Body of pancreas (tissue), 4 donors: Measurements from ENCODE around the gene STMP1. TPM values are rescaled to one million over a fixed set of nuclear protein-coding genes. Genes with fewer than 3 reads are reported as not detected.

ENCODE experiments used
- ATAC-seq: fragments of 150-250 bp; one replicate; pipeline ENCODE4 v1.9.1; 2016
- DNase-seq, 4 donors: peaks; one replicate each; pipeline ENCODE4 v3.0.0-alpha.2; 2019
- H3K27ac ChIP-seq, 4 donors: fragments of 200-600 bp; sonication (generic); 1 replicate in 3 of 4; 2 replicates in 1 of 4; pipeline versions ENCODE4 v1.5.1 to v1.6.1; 2016 to 2019; ENCODE audit warnings: mild to moderate bottlenecking in 1 of 4, mixed read lengths in 1 of 4, moderate library complexity in 1 of 4
- H3K27me3 ChIP-seq, 2 donors: fragments of 200-600 bp; sonication (generic); one replicate each; pipeline ENCODE4 v1.6.0; 2016; ENCODE audit warnings: mild to moderate bottlenecking in 1 of 2
- H3K36me3 ChIP-seq, 2 donors: fragments of 200-600 bp; sonication (generic); replicated peaks in 1 of 2; 2 replicates each; pipeline ENCODE4 v1.5.1; 2016; ENCODE audit warnings: low read depth in 2 of 2; ENCODE audit not compliant: insufficient read depth in 1 of 2
- H3K4me1 ChIP-seq: fragments of 200-600 bp; sonication (generic); one replicate; pipeline ENCODE4 v1.6.0; 2016
- H3K4me3 ChIP-seq, 2 donors: fragments of 200-600 bp; sonication (generic); 1 replicate in 1 of 2; 2 replicates in 1 of 2; pipeline ENCODE4 v1.5.1; 2016 to 2019
- H3K9me3 ChIP-seq, 3 donors: fragments of 200-600 bp; sonication (generic); 1 replicate in 2 of 3; 2 replicates in 1 of 3; pipeline ENCODE4 v1.5.1; 2016
- POLR2A ChIP-seq, 3 donors: fragments of 450-650 bp; IDR thresholded peaks; one replicate each; pipeline ENCODE4 v1.6.1; 2016; ENCODE audit warnings: antibody characterized with exemption in 3 of 3, mild to moderate bottlenecking in 2 of 3
- WGBS, 2 donors: methylation state at CpG; one replicate each; pipeline ENCODE4 v1.1.5; 2017; 5-methylcytosine and 5-hydroxymethylcytosine counted together
- intact Hi-C: fragments of 100-400 bp; cut with DNase I; formaldehyde crosslinking; loops from one replicate; pipeline ENCODE4 v1.15.1; 2023
- total RNA-seq, 2 donors: library from RNA; depleted of rRNA; stranded (reverse); fragments of >200 nt; gene quantifications; one replicate each; pipeline ENCODE4 v1.1.0, GENCODE V29; 2016
- TF ChIP-seq, protein P1 (sequence below), 7 experiments: fragments of 450-650 bp in 4 of 7; fragments of 200-600 bp in 3 of 7; sonication (generic) in 3 of 7; IDR thresholded peaks; one replicate each; pipeline ENCODE4 v1.5.1; 2016 to 2019; ENCODE audit warnings: antibody characterized with exemption in 7 of 7

Gene STMP1
- total RNA-seq, 2 donors from 2014 or later = 10.5 to 15.6 TPM

DNA sequence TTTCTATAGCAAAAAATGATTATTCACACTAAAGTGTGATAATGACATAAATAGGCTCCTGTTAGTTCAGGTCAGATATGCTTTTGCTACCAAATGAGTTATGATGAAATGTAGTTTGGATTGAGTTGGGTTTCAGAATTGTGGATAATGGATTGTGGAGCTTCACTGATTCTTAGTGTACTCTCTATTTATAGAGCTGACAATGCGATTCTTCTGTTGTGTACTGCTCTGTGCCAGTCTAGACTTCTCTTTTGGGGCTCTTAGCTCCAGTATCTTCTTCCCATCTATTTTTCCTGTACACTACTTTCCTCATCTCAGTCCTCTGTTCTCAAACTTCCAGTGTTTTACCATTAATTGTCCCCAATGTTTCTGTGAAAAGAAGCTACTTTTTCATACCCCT is 7.5 kb downstream of the STMP1 start:
- no peaks in the 10 kb centered on the region for H3K27me3 ChIP-seq
- no peaks in the 10 kb centered on the region for H3K9me3 ChIP-seq
- no peaks in the 10 kb centered on the region for H3K36me3 ChIP-seq
- H3K4me3 ChIP-seq = no peak overlapping the region
- intact Hi-C loops = no loop called here
- ATAC-seq (no peak), DNase-seq (no peak)
- 83 to 94% methylated on average over 1 of the region's 1 CpG for WGBS, 2 donors
- no peak overlapping the region for H3K27ac ChIP-seq
- H3K4me1 ChIP-seq = no peaks in the 10 kb centered on the region
- no peak for TF ChIP-seq POLR2A (IDR thresholded peaks at IDR 0.05)
- TF ChIP-seq, protein P1, sequence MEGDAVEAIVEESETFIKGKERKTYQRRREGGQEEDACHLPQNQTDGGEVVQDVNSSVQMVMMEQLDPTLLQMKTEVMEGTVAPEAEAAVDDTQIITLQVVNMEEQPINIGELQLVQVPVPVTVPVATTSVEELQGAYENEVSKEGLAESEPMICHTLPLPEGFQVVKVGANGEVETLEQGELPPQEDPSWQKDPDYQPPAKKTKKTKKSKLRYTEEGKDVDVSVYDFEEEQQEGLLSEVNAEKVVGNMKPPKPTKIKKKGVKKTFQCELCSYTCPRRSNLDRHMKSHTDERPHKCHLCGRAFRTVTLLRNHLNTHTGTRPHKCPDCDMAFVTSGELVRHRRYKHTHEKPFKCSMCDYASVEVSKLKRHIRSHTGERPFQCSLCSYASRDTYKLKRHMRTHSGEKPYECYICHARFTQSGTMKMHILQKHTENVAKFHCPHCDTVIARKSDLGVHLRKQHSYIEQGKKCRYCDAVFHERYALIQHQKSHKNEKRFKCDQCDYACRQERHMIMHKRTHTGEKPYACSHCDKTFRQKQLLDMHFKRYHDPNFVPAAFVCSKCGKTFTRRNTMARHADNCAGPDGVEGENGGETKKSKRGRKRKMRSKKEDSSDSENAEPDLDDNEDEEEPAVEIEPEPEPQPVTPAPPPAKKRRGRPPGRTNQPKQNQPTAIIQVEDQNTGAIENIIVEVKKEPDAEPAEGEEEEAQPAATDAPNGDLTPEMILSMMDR (IDR thresholded peaks at IDR 0.05) = no peak

DNA sequence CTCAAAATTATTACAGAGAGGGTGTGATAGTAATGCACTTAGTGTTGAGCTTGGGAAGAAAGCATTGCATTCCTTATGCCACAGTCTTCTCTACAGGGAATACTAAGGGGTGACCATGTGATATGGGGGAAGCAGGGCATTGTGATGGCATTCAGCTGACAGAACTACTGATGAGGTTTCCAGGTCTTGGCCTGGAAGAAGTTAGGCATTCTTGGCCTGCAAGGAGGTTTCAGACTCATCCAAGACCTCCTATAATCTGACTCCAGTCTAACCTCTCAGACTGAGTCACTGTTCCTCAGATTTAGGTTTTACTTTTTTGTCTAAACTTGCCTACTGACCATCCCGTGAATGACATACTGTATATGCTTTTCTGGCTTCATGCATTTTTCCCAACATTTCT is 7.9 kb downstream of the STMP1 start:
- intact Hi-C loops = no loop called here
- Histone ChIP-seq H3K27me3 (no peaks in the 10 kb centered on the region), H3K36me3 (no peaks in the 10 kb centered on the region), H3K27ac (no peak overlapping the region), H3K4me3 (no peak overlapping the region), H3K9me3 (no peaks in the 10 kb centered on the region), H3K4me1 (no peaks in the 10 kb centered on the region)
- no peak for TF ChIP-seq POLR2A (IDR thresholded peaks at IDR 0.05)
- TF ChIP-seq, protein P1 (IDR thresholded peaks at IDR 0.05) = no peak
- DNase-seq = no peak
- 59 to 76% methylated on average over 1 of the region's 1 CpG for WGBS, 2 donors
- ATAC-seq = no peak

DNA sequence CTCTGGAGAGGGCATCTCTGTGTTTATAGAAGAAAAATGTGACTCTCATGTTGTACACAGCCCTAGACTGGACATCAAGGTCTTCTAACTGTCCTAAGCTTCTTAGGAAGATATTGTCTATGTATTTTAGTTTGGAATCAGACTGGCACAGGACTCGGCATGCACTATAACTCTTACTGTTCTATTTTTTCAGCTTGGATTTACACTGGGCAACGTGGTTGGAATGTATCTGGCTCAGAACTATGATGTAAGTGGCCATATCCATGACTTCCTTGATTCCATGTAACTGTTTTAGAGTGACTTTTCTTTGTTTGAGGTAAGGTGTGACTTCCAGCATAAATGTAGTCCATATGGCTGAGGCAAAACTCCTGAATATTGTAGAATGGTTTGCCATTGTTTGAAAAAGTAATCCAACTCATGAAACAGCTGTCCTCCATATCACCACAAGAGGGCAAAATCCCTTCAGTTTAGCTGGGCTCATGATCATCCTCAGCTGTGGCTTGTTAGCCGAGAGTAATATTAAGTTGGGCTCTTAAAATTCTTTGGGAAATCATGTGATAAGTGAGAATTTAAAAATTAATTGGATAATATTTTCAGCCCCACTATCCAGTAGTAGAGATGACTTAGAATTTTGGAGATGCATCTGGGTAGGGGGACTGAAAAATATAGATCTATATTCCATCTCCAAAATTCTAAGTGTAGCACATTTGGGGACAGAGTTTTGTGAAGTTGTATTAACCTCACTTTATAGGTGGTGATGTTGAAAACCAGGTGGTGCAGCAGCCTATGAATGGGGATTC is 10.4 kb downstream of the STMP1 start:
- no peaks in the 10 kb centered on the region for H3K27me3 ChIP-seq
- H3K36me3 ChIP-seq = peaks cover 0 to 3% of the 10 kb centered on the region in 2 donors
- ATAC-seq (peak; percentile 75), DNase-seq (peak in 2 of 4 donors; percentile 18 to 21)
- no peak overlapping the region for H3K27ac ChIP-seq
- no peaks in the 10 kb centered on the region for H3K9me3 ChIP-seq
- H3K4me3 ChIP-seq = no peak overlapping the region
- intact Hi-C loops = no loop called here
- TF ChIP-seq, protein P1 (IDR thresholded peaks at IDR 0.05) = peak; percentile 30 to 65 (median 55)
- TF ChIP-seq POLR2A (IDR thresholded peaks at IDR 0.05) = no peak
- WGBS, 2 donors = 59 to 63% methylated on average over 3 of the region's 3 CpGs
- H3K4me1 ChIP-seq = no peaks in the 10 kb centered on the region

DNA sequence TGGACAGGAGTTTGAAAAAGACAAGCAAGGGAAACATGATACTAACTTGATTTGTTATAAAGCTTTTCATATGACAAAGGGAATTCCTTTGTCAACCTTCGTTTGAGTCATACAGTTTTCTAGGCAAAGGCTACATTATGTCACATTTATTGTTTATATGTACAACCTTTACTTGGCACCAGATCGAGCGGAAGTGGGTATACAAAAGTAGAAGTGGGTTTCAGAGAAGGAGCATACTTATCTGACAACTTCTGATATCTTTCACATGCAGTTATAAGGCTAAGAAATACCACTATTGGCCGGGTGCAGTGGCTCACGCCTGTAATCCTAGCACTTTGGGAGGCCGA is 11.0 kb downstream of the STMP1 start:
- no peak for TF ChIP-seq POLR2A (IDR thresholded peaks at IDR 0.05)
- TF ChIP-seq, protein P1 (IDR thresholded peaks at IDR 0.05) = no peak
- Histone ChIP-seq H3K9me3 (no peaks in the 10 kb centered on the region), H3K36me3 (peaks cover 0 to 3% of the 10 kb centered on the region in 2 donors), H3K27ac (no peak overlapping the region), H3K4me1 (peaks cover 5% of the 10 kb centered on the region), H3K27me3 (no peaks in the 10 kb centered on the region), H3K4me3 (no peak overlapping the region)
- intact Hi-C loops = no loop called here
- WGBS, 2 donors = 76 to 84% methylated on average over 6 of the region's 6 CpGs
- ATAC-seq (no peak), DNase-seq (no peak)
